Measurements from ENCODE around the gene PTPN14. TPM values are rescaled to one million over a fixed set of nuclear protein-coding genes. Genes with fewer than 3 reads are reported as not detected.

The PTPN14 gene
- total RNA-seq, 1 experiment from 2014 or later = 76.4 TPM

DNA sequence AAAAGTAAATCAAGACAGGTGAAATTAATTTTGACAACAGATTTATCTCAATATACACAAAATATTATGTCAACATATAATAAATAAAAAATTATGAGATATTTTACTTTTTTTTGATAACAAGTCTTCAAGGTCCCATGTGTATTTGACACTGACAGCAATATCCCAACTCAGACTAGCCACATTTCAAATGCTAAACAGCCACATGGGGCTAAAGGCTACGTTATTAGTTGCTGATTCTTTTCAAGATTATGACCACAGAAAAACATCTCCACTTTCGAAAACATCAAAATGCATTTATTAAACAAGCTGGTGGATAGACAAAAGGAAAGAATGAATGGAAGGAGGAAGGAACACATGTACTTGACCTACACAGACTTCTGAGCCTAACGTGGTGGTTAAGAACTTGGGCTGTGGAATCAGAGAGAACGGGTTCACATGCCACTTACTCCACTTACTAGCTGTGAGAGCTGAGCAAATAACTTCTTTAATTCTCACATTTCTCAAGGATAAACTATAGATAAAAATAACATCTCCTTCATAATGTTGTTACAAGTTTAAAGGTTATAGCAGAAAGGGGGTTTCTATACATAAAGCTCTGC lies 13.4 kb downstream of the PTPN14 start:
- H3K9me3 ChIP-seq (ENCODE audit: control insufficient read depth, low read depth, low read length) = no peaks in the 10 kb centered on the region
- no peak for DNase-seq
- H3K9ac ChIP-seq (ENCODE audit: extremely low read depth, insufficient read length, low read length) = no peak overlapping the region
- Mint-ChIP-seq H3K4me1 (peaks cover 21 to 30% of the 10 kb centered on the region in 2 experiments), H3K27me3 (ENCODE audit: low read depth) (no peaks in the 10 kb centered on the region), H3K9me3 (no peaks in the 10 kb centered on the region; a peak in 1 of 5 replicates), H3K4me3 (no peak overlapping the region), H3K36me3 (ENCODE audit: insufficient read depth in 1 of 3, low read depth in 3 of 3) (peaks cover 2 to 15% (median 13%) of the 10 kb centered on the region in 3 experiments), H3K27ac (no peak overlapping the region; a peak in 1 of 7 replicates)
- H3K23ac ChIP-seq (ENCODE audit: insufficient read length, low read depth, low read length) = no peak overlapping the region
- H2BK12ac ChIP-seq (ENCODE audit: insufficient read length, low read depth, low read length) = no peak overlapping the region
- no peak overlapping the region for H3K4me2 ChIP-seq (ENCODE audit: insufficient read depth, insufficient read length, low read length)
- WGBS (ENCODE audit: extremely low coverage, insufficient read length, low lambda C conversion rate) = no CpG with 5 or more reads among the region's 4 CpGs
- H3T11ph ChIP-seq (ENCODE audit: low read length) = no peak overlapping the region
- no peak overlapping the region for H4K5ac ChIP-seq (ENCODE audit: insufficient read length, low read depth, low read length)
- H3K18ac ChIP-seq (ENCODE audit: insufficient read length, low read depth, low read length) = no peak overlapping the region
- H2BK15ac ChIP-seq (ENCODE audit: low read depth, low read length) = no peak overlapping the region
- no peak overlapping the region for H4K91ac ChIP-seq (ENCODE audit: insufficient read length, low read depth, low read length)
- no peak overlapping the region for H2BK5ac ChIP-seq (ENCODE audit: insufficient read length, low read length)
- H3K27me3 ChIP-seq (ENCODE audit: insufficient read depth, low read length) = no peaks in the 10 kb centered on the region
- H3K14ac ChIP-seq (ENCODE audit: insufficient read depth, low read length) = no peak overlapping the region
- no peak overlapping the region for H2BK20ac ChIP-seq (ENCODE audit: low read depth, low read length, poor library complexity, severe bottlenecking)
- peaks cover 26% of the 10 kb centered on the region; the same call in 1 of the 2 replicates for H3K79me2 ChIP-seq (ENCODE audit: insufficient read depth, low read length)
- H2AK5ac ChIP-seq (ENCODE audit: insufficient read length, low read length) = no peak overlapping the region
- H2AFZ ChIP-seq (ENCODE audit: low read length) = no peak overlapping the region
- no peak overlapping the region for H3K27ac ChIP-seq (ENCODE audit: insufficient read length, low read depth, low read length)
- no peak overlapping the region for H3K4ac ChIP-seq (ENCODE audit: low read depth, low read length)
- H3K56ac ChIP-seq (ENCODE audit: insufficient read length, low read depth, low read length) = no peak overlapping the region
- no peak overlapping the region for H4K8ac ChIP-seq (replicated peaks; ENCODE audit: insufficient read length, low read depth, low read length)
- peaks cover 2% of the 10 kb centered on the region for H3K79me1 ChIP-seq (ENCODE audit: insufficient read depth, low read depth, low read length, poor library complexity, severe bottlenecking)
- H2BK120ac ChIP-seq (ENCODE audit: low read depth, low read length, poor library complexity, severe bottlenecking) = no peak overlapping the region
- peaks cover 4% of the 10 kb centered on the region for H4K20me1 ChIP-seq (ENCODE audit: control insufficient read depth, insufficient read depth, insufficient read length)
- H3K23me2 ChIP-seq (ENCODE audit: insufficient read length, low read depth, low read length, poor library complexity, severe bottlenecking) = no peaks in the 10 kb centered on the region
- TF ChIP-seq, protein P1, sequence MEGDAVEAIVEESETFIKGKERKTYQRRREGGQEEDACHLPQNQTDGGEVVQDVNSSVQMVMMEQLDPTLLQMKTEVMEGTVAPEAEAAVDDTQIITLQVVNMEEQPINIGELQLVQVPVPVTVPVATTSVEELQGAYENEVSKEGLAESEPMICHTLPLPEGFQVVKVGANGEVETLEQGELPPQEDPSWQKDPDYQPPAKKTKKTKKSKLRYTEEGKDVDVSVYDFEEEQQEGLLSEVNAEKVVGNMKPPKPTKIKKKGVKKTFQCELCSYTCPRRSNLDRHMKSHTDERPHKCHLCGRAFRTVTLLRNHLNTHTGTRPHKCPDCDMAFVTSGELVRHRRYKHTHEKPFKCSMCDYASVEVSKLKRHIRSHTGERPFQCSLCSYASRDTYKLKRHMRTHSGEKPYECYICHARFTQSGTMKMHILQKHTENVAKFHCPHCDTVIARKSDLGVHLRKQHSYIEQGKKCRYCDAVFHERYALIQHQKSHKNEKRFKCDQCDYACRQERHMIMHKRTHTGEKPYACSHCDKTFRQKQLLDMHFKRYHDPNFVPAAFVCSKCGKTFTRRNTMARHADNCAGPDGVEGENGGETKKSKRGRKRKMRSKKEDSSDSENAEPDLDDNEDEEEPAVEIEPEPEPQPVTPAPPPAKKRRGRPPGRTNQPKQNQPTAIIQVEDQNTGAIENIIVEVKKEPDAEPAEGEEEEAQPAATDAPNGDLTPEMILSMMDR (conservative IDR thresholded peaks at IDR 0.05) = no peak
- H3K4me1 ChIP-seq (ENCODE audit: insufficient read depth, low read length) = peaks cover 2% of the 10 kb centered on the region; the same call in 1 of the 2 replicates
